K562 (cell line): ENCODE data around the gene SRL. TPM values are rescaled to one million over a fixed set of nuclear protein-coding genes. Genes with fewer than 3 reads are reported as not detected.

Experiments used
- MECOM ChIP-seq: fragments of 250-450 bp; sonication (Bioruptor Pico); IDR thresholded peaks from 2 replicates; pipeline ENCODE4 v1.8.0; 2022; ENCODE audit warnings: inconsistent platforms
- NR4A1 ChIP-seq, 2 experiments: fragments of 250-450 bp in 1 of 2; fragments of 450-650 bp in 1 of 2; sonication (Bioruptor Pico) in 1 of 2; IDR thresholded peaks; 2 replicates each; pipeline versions ENCODE4 v1.4.0 to v1.6.1; 2016 to 2020; ENCODE audit warnings: mild to moderate bottlenecking in 2 of 2, missing compliant biosample characterization in 1 of 2, missing genetic modification characterization in 1 of 2, moderate library complexity in 1 of 2
- TAF7 ChIP-seq: fragments of 450-650 bp; IDR thresholded peaks from 2 replicates; pipeline ENCODE4 v1.6.1; 2016; ENCODE audit warnings: missing genetic modification characterization, missing compliant biosample characterization
- polyA plus RNA-seq, 8 experiments: library from polyadenylated mRNA; depleted of rRNA in 4 of 8; stranded (reverse) in 5 of 8; unstranded in 3 of 8; fragments of >200 nt; fragmentation: Nextera tagmentation in 2 of 8; fragmentation: Illumina TruSeq in 1 of 8; extraction: Ambion mirVana in 2 of 8; extraction: Trizol in 1 of 8; gene quantifications; 2 replicates each; pipeline versions ENCODE4 v1.2.1 to v1.2.3, GENCODE V29; 2011 to 2014; ENCODE audit warnings: inconsistent platforms in 1 of 8, missing spikeins in 1 of 8
- total RNA-seq, 7 experiments: library from RNA; depleted of rRNA in 6 of 7; stranded (reverse); fragments of >200 nt in 6 of 7; fragmentation: Illumina TruSeq in 2 of 7; extraction: Trizol in 2 of 7; gene quantifications; 2 replicates each; pipeline versions ENCODE4 v1.2.1 to v1.2.3, GENCODE V29; 2011 to 2021; ENCODE audit warnings: low replicate concordance in 1 of 7
- TF ChIP-seq, protein P1 (sequence below): sonication (generic); formaldehyde crosslinking; IDR thresholded peaks from 2 replicates; pipeline ENCODE4 v1.8.0; 2022; ENCODE audit warnings: missing genetic modification reagents, mild to moderate bottlenecking, moderate library complexity, borderline replicate concordance
- TF ChIP-seq, protein P2 (sequence below): fragments of 450-650 bp; formaldehyde crosslinking; IDR thresholded peaks from 2 replicates; pipeline ENCODE4 v1.4.0; 2022; ENCODE audit warnings: missing genetic modification characterization
- TF ChIP-seq, protein P3 (sequence below): fragments of 250-450 bp; sonication (Bioruptor Pico); IDR thresholded peaks from 2 replicates; pipeline ENCODE4 v1.4.0; 2020
- TF ChIP-seq, protein P4 (sequence below): fragments of 450-650 bp; IDR thresholded peaks from 2 replicates; pipeline ENCODE4 v1.6.1; 2016; ENCODE audit warnings: antibody characterized with exemption
- TF ChIP-seq, protein P5 (sequence below): fragments of 450-650 bp; formaldehyde crosslinking; conservative IDR thresholded peaks from 2 replicates; pipeline ENCODE4 v1.4.0; 2022; ENCODE audit warnings: mild to moderate bottlenecking, missing genetic modification characterization
- TF ChIP-seq, protein P6 (sequence below): sonication (generic); formaldehyde crosslinking; IDR thresholded peaks from 2 replicates; pipeline ENCODE4 v1.8.0; 2022; ENCODE audit warnings: mild to moderate bottlenecking, low read depth, missing genetic modification reagents

SRL gene
- total and polyA plus RNA-seq, 9 of the 15 experiments (the other 6 are each of a cell fraction or from before 2014, with no cell fraction given): 0.01 TPM; not detected in 8

DNA sequence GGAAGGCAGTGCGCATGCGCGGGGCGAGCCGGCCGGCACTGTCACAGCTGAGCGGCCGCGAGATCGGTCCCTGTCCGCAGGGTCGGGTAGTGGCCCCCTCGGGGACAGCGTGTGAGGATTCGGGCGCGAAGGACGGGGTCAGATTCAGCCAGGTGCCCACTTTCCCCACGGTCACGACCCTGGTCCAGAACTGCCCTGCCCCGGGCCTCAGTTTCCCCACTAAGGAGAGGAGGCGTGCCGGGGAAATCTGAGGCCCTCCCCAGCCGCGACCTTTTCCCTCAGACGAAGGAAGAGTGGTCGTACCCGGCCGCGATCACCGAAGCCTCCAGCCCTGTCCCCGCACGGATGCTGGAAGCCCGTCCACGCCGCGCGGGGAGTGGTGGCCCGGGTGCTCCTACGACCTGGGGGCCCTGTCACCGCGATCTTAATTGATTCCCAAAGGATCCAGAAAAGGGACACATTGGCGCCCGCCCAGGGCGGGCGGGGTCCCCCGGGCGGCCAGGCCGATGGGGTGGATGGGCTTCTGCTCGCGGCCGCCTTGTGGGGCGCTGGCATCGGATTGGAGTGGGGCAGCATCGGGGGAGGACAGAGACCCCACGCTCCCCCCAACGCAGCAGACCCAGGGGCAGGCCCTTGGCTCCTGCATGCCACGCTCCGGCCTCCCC, 57.7 kb downstream of the SRL start (continued):
- TF ChIP-seq, protein P1, sequence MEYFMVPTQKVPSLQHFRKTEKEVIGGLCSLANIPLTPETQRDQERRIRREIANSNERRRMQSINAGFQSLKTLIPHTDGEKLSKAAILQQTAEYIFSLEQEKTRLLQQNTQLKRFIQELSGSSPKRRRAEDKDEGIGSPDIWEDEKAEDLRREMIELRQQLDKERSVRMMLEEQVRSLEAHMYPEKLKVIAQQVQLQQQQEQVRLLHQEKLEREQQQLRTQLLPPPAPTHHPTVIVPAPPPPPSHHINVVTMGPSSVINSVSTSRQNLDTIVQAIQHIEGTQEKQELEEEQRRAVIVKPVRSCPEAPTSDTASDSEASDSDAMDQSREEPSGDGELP (CRISPR knock-in tag): peak; percentile 97
- 0 out of 2 replicates have a peak, but pooled peaks have one; percentile 20 for TF ChIP-seq NR4A1 (CRISPR knock-in tag; IDR thresholded peaks at IDR 0.05)
- no peak for TF ChIP-seq NR4A1 (tag; IDR thresholded peaks at IDR 0.05)
- TF ChIP-seq, protein P2, sequence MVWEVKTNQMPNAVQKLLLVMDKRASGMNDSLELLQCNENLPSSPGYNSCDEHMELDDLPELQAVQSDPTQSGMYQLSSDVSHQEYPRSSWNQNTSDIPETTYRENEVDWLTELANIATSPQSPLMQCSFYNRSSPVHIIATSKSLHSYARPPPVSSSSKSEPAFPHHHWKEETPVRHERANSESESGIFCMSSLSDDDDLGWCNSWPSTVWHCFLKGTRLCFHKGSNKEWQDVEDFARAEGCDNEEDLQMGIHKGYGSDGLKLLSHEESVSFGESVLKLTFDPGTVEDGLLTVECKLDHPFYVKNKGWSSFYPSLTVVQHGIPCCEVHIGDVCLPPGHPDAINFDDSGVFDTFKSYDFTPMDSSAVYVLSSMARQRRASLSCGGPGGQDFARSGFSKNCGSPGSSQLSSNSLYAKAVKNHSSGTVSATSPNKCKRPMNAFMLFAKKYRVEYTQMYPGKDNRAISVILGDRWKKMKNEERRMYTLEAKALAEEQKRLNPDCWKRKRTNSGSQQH (CRISPR knock-in tag): no peak
- 0 out of 2 replicates have a peak, but pooled peaks have one; percentile 21 for TF ChIP-seq TAF7 (tag)
- TF ChIP-seq, protein P3, sequence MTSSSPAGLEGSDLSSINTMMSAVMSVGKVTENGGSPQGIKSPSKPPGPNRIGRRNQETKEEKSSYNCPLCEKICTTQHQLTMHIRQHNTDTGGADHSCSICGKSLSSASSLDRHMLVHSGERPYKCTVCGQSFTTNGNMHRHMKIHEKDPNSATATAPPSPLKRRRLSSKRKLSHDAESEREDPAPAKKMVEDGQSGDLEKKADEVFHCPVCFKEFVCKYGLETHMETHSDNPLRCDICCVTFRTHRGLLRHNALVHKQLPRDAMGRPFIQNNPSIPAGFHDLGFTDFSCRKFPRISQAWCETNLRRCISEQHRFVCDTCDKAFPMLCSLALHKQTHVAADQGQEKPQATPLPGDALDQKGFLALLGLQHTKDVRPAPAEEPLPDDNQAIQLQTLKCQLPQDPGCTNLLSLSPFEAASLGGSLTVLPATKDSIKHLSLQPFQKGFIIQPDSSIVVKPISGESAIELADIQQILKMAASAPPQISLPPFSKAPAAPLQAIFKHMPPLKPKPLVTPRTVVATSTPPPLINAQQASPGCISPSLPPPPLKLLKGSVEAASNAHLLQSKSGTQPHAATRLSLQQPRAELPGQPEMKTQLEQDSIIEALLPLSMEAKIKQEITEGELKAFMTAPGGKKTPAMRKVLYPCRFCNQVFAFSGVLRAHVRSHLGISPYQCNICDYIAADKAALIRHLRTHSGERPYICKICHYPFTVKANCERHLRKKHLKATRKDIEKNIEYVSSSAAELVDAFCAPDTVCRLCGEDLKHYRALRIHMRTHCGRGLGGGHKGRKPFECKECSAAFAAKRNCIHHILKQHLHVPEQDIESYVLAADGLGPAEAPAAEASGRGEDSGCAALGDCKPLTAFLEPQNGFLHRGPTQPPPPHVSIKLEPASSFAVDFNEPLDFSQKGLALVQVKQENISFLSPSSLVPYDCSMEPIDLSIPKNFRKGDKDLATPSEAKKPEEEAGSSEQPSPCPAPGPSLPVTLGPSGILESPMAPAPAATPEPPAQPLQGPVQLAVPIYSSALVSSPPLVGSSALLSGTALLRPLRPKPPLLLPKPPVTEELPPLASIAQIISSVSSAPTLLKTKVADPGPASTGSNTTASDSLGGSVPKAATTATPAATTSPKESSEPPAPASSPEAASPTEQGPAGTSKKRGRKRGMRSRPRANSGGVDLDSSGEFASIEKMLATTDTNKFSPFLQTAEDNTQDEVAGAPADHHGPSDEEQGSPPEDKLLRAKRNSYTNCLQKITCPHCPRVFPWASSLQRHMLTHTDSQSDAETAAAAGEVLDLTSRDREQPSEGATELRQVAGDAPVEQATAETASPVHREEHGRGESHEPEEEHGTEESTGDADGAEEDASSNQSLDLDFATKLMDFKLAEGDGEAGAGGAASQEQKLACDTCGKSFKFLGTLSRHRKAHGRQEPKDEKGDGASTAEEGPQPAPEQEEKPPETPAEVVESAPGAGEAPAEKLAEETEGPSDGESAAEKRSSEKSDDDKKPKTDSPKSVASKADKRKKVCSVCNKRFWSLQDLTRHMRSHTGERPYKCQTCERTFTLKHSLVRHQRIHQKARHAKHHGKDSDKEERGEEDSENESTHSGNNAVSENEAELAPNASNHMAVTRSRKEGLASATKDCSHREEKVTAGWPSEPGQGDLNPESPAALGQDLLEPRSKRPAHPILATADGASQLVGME (CRISPR knock-in tag): no peak
- TF ChIP-seq MECOM (CRISPR knock-in tag): peak; percentile 14; the same call in 1 of the 2 replicates
- TF ChIP-seq, protein P4, sequence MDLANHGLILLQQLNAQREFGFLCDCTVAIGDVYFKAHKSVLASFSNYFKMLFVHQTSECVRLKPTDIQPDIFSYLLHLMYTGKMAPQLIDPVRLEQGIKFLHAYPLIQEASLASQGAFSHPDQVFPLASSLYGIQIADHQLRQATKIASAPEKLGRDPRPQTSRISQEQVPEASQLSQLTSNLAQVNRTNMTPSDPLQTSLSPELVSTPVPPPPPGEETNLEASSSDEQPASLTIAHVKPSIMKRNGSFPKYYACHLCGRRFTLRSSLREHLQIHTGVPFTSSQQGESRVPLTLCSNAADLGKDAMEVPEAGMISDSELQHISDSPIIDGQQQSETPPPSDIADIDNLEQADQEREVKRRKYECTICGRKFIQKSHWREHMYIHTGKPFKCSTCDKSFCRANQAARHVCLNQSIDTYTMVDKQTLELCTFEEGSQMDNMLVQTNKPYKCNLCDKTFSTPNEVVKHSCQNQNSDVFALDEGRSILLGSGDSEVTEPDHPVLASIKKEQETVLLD: peak; percentile 97
- TF ChIP-seq, protein P5, sequence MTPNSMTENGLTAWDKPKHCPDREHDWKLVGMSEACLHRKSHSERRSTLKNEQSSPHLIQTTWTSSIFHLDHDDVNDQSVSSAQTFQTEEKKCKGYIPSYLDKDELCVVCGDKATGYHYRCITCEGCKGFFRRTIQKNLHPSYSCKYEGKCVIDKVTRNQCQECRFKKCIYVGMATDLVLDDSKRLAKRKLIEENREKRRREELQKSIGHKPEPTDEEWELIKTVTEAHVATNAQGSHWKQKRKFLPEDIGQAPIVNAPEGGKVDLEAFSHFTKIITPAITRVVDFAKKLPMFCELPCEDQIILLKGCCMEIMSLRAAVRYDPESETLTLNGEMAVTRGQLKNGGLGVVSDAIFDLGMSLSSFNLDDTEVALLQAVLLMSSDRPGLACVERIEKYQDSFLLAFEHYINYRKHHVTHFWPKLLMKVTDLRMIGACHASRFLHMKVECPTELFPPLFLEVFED (CRISPR knock-in tag): no peak
- TF ChIP-seq, protein P6, sequence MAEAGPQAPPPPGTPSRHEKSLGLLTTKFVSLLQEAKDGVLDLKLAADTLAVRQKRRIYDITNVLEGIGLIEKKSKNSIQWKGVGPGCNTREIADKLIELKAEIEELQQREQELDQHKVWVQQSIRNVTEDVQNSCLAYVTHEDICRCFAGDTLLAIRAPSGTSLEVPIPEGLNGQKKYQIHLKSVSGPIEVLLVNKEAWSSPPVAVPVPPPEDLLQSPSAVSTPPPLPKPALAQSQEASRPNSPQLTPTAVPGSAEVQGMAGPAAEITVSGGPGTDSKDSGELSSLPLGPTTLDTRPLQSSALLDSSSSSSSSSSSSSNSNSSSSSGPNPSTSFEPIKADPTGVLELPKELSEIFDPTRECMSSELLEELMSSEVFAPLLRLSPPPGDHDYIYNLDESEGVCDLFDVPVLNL (CRISPR knock-in tag): 0 out of 2 replicates have a peak, but pooled peaks have one; percentile 30
